Measurements from ENCODE around the gene EYS. TPM values are rescaled to one million over a fixed set of nuclear protein-coding genes. Genes with fewer than 3 reads are reported as not detected.

Gene EYS
- total RNA-seq, 1 experiment from 2014 or later = not detected

DNA sequence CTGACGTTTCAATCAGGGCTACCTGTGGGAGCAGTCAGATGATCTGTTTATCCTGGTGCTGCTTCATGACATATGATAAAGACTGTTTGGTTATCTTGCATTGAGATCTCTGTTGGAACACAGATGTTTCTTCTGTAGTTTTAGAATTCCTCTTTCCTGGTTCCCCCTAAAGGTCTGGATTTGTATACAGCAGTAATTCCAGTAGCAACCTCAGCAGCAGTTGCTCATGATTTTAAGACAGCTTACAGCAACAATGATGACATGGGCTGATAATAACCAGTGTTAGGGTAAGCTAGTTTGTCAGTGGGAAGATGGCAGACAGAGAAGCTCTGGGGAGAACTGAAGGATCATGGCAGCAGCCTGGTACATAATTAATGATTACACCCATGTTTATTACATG is 1632.0 kb downstream of the EYS start:
- H3K36me3 ChIP-seq (ENCODE audit: control insufficient read depth, insufficient read depth, low read length) = no peaks in the 10 kb centered on the region
- BruUV-seq (replicated peaks) = no TSS peak
- Mint-ChIP-seq H3K36me3 (ENCODE audit: insufficient read depth, unreplicated experiment) (no peaks in the 10 kb centered on the region), H3K27ac (ENCODE audit: unreplicated experiment) (no peak overlapping the region), H3K9me3 (ENCODE audit: unreplicated experiment) (peaks cover 10% of the 10 kb centered on the region), H3K27me3 (ENCODE audit: insufficient read depth, unreplicated experiment) (no peaks in the 10 kb centered on the region), H3K4me3 (ENCODE audit: unreplicated experiment) (no peak overlapping the region), H3K4me1 (ENCODE audit: low read depth, unreplicated experiment) (no peaks in the 10 kb centered on the region)
- no peak overlapping the region for H3K4me3 ChIP-seq (ENCODE audit: low read depth, low read length)
- no peaks in the 10 kb centered on the region for H3K9me3 ChIP-seq
- H3K4me1 ChIP-seq = no peaks in the 10 kb centered on the region
- CTCF ChIA-PET = no interaction called here
- intact Hi-C loops (cut with micrococcal nuclease; ENCODE audit: unreplicated experiment) = no loop called here
- no peaks in the 10 kb centered on the region for H3K27me3 ChIP-seq (replicated peaks; ENCODE audit: control insufficient read depth, insufficient read depth, low read length)
- no peak for DNase-seq
- TF ChIP-seq, protein P1, sequence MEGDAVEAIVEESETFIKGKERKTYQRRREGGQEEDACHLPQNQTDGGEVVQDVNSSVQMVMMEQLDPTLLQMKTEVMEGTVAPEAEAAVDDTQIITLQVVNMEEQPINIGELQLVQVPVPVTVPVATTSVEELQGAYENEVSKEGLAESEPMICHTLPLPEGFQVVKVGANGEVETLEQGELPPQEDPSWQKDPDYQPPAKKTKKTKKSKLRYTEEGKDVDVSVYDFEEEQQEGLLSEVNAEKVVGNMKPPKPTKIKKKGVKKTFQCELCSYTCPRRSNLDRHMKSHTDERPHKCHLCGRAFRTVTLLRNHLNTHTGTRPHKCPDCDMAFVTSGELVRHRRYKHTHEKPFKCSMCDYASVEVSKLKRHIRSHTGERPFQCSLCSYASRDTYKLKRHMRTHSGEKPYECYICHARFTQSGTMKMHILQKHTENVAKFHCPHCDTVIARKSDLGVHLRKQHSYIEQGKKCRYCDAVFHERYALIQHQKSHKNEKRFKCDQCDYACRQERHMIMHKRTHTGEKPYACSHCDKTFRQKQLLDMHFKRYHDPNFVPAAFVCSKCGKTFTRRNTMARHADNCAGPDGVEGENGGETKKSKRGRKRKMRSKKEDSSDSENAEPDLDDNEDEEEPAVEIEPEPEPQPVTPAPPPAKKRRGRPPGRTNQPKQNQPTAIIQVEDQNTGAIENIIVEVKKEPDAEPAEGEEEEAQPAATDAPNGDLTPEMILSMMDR (IDR thresholded peaks at IDR 0.05; ENCODE audit: insufficient read depth in 1 of 2, low read depth in 1 of 2, low read length in 1 of 2, severe bottlenecking in 1 of 2, unreplicated experiment in 1 of 2) = no peak
- POLR2A ChIA-PET = no interaction called here

DNA sequence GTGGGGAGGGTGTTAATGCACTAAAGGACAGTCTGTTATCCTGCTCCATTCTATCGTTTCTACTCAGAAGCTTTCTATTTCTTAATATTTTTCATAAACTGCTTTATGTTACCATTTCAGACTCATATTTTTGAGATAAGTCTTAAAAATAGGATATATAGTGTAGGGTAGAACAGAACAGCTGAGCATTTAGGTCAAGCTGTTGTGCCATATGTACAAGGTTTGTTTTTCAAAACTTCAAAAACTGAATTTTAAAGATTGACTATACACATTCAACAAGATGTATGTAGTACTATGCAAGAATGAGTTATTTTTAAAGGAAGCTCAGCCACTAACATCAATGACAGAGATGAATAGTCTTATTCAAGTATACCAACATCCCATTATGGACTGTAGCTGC is 1634.3 kb downstream of the EYS start:
- no peaks in the 10 kb centered on the region for H3K27me3 Mint-ChIP-seq (ENCODE audit: insufficient read depth, unreplicated experiment)
- no peaks in the 10 kb centered on the region for H3K4me1 Mint-ChIP-seq (ENCODE audit: low read depth, unreplicated experiment)
- H3K27me3 ChIP-seq (replicated peaks; ENCODE audit: control insufficient read depth, insufficient read depth, low read length) = no peaks in the 10 kb centered on the region
- no peak overlapping the region for H3K27ac Mint-ChIP-seq (ENCODE audit: unreplicated experiment)
- no peaks in the 10 kb centered on the region for H3K36me3 ChIP-seq (ENCODE audit: control insufficient read depth, insufficient read depth, low read length)
- no peaks in the 10 kb centered on the region for H3K36me3 Mint-ChIP-seq (ENCODE audit: insufficient read depth, unreplicated experiment)
- H3K4me3 Mint-ChIP-seq (ENCODE audit: unreplicated experiment) = no peak overlapping the region
- CTCF ChIA-PET = no interaction called here
- no peaks in the 10 kb centered on the region for H3K9me3 ChIP-seq
- TF ChIP-seq, protein P1 (IDR thresholded peaks at IDR 0.05; ENCODE audit: insufficient read depth in 1 of 2, low read depth in 1 of 2, low read length in 1 of 2, severe bottlenecking in 1 of 2, unreplicated experiment in 1 of 2) = no peak
- intact Hi-C loops (cut with micrococcal nuclease; ENCODE audit: unreplicated experiment) = no loop called here
- BruUV-seq (replicated peaks) = no TSS peak
- DNase-seq = no peak
- no peaks in the 10 kb centered on the region for H3K9me3 Mint-ChIP-seq (ENCODE audit: unreplicated experiment)
- POLR2A ChIA-PET = no interaction called here
- H3K4me3 ChIP-seq (ENCODE audit: low read depth, low read length) = no peak overlapping the region
- no peaks in the 10 kb centered on the region for H3K4me1 ChIP-seq

DNA sequence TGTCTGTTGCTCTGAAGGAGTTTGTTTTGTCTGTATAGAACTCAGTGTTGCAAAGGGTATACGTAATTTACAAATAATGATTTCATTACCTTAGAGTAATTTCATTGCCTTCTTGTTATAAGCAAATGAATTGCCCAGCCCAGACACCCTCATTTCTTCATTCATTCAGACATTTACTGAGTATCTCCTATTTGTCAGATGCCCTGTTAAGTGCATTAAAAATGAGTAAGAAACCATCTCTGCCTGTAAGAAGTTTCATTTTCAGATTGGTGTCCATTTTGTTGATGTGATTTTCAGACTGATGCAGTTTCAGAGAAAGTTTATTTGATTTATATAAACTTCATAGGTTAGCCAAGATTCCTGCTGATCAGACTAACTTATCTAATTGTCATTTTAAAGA is 1642.1 kb downstream of the EYS start:
- Mint-ChIP-seq H3K27ac (ENCODE audit: unreplicated experiment) (no peak overlapping the region), H3K4me3 (ENCODE audit: unreplicated experiment) (no peak overlapping the region), H3K27me3 (ENCODE audit: insufficient read depth, unreplicated experiment) (no peaks in the 10 kb centered on the region), H3K9me3 (ENCODE audit: unreplicated experiment) (peaks cover 15% of the 10 kb centered on the region), H3K4me1 (ENCODE audit: low read depth, unreplicated experiment) (peaks cover 9% of the 10 kb centered on the region), H3K36me3 (ENCODE audit: insufficient read depth, unreplicated experiment) (no peaks in the 10 kb centered on the region)
- DNase-seq = no peak
- no peak overlapping the region for H3K4me3 ChIP-seq (ENCODE audit: low read depth, low read length)
- 0 out of 2 replicates have a peak, but pooled peaks cover 3% of the 10 kb centered on the region for H3K4me1 ChIP-seq
- intact Hi-C loops (cut with micrococcal nuclease; ENCODE audit: unreplicated experiment) = no loop called here
- no TSS peak for BruUV-seq (replicated peaks)
- ChIA-PET CTCF (no interaction called here), POLR2A (no interaction called here)
- TF ChIP-seq, protein P1 (IDR thresholded peaks at IDR 0.05; ENCODE audit: insufficient read depth in 1 of 2, low read depth in 1 of 2, low read length in 1 of 2, severe bottlenecking in 1 of 2, unreplicated experiment in 1 of 2) = no peak
- H3K36me3 ChIP-seq (ENCODE audit: control insufficient read depth, insufficient read depth, low read length) = no peaks in the 10 kb centered on the region
- H3K9me3 ChIP-seq = no peaks in the 10 kb centered on the region
- H3K27me3 ChIP-seq (replicated peaks; ENCODE audit: control insufficient read depth, insufficient read depth, low read length) = no peaks in the 10 kb centered on the region

Measured in Caco-2 (cell line).